HG02571 (cell line): ENCODE measurements around the gene COL3A1.

ENCODE experiments used
- ATAC-seq: cut with Tn5 transposase; IDR thresholded peaks from one replicate; pipeline ENCODE4 v1.9.1; 2021; ENCODE audit warnings: mild to moderate bottlenecking, moderate library complexity; ENCODE audit not compliant: unreplicated experiment

Gene COL3A1

GRCh38 chr2:188975497-188976102, 1.4 kb downstream of the COL3A1 start:
- ATAC-seq = no peak

DNA sequence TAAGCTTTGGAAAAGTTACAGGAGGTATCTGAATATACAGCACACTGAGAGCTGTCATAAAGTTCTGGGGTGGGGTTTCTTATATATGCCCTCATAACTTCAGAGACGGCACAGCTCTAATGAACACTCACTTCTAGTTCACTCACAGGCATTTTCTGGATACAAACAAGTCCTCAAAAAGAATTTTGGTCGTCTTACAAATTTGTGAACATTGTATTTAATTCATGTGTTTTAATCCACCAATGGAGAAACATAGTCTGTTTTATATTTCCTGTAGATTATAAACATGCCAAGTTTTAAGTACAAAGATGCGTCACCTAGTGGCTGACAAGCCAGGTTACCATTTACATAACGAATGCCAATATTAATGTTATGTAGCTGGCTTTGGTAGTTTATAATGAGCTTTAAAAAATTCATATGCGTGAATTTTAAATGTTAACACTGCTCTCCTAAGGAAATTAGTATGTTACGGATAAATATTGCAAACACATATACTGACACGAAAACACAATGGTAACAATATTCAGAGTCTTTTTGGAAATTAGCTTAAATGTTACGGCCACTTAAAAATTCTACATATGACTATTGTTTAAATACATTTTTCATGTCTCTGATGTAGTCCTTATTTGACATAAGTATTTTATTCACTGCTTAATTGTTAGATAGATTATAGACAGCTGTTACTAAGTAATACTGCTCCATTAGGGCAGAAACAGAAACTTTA, 2.5 kb downstream of the COL3A1 start:
- no peak for ATAC-seq

GRCh38 chr2:188977317-188977716, 3.1 kb downstream of the COL3A1 start:
- ATAC-seq = no peak

DNA sequence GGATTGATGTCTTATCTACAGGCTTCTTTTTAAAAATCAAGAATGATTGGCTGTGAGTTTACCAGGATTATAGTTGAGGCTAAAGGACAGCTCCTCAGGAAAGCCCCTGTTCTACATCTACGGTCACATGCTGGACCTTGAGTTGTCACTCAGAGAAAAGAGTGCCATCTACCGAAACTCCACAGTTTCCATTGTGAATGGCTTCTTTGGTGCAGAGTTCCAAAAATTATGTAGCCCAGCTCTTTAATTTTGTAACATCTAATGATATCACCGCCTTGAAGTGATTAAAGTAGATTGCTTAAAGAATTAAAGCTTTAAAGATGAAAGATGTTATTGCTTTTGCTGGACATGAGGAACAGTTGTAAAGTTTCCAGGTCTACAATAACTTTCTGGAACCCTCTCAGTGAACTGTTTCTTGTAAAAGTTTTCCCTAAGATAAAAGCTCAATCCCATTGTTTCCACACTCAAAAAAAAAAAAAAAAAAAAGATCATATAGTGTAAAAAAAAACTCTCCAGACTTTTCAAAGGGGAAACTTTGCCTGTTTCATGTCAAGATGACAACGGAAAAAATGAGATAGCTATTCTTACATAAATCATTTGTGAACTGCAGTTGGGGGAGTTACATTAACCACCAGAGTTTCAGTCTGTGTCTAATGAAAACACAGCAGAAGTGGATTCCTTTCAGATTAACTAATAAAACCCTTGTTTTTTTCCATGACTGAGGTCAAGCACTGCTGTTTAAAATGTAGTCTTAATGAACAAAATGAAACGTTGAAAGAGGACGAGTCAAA, 4.3 kb downstream of the COL3A1 start:
- ATAC-seq = peak; percentile 95

- peak; percentile 0 for ATAC-seq
Observed at GRCh38 chr2:188979187-188980114, 5.3 kb downstream of the COL3A1 start.

DNA sequence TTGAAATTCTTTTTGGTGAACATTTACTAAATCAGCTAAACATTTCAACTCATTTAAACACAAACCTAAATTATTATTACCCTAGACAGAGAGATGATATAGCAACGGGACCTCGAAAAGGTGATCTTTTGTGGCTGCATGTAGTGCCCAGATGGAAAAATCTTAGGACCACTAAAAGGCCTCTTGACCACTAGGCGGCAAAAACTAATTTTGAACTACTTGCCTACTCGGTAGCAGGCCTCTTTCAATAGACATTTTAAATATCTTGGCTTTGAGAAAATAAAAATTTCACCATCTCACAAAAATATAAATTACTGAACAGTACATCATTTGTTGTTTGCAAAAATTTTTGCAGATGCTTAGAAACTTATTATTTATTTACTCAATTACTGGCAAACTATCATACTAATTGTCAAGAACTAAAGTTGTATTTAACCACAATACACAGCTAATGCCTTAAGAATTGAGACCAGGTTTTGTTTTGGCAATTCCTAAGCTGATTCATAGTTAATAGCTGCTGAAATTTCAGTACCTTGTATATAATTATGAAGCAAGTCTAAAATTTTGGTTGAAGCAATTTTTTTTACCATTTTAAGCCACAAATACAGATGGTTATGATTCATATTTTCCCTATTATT, 9.4 kb downstream of the COL3A1 start:
- ATAC-seq = no peak

GRCh38 chr2:188984065-188984491, 9.9 kb downstream of the COL3A1 start:
- no peak for ATAC-seq

GRCh38 chr2:188984680-188985079, 10.5 kb downstream of the COL3A1 start:
- no peak for ATAC-seq

DNA sequence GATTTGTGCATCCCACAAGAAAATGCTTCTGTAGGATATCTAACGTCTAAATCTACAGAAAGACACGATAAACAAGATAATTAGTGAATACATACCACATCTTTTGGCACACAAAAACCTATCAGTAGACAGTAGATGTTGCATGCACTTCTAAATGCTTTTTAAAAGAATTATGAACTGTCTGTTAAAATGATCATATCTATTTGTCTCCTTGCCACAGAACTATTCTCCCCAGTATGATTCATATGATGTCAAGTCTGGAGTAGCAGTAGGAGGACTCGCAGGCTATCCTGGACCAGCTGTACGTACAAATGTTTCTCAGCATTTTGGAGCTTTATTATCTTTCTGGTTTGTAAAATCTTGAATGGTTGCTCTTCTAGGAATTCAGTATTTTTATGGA, 12.7 kb downstream of the COL3A1 start:
- ATAC-seq = no peak

- no peak for ATAC-seq
Observed at GRCh38 chr2:188993247-188993646, 19.1 kb downstream of the COL3A1 start.

DNA sequence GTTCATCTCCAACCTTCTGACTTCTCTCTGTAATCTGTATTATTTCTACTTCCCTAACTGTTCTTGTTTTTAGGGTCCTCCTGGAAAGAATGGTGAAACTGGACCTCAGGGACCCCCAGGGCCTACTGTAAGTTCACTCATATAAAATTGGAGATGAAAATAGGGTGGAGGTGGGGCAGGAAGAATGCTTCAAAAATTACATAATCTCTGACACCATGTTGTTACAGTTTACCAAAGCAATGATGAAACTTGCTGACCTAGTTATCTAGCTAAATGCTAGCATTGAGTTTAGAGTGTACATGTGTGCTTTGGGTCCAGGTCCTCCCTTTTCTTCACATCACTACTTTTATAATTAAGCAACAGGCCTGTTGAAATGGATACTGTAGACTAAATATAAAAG, 23.1 kb downstream of the COL3A1 start:
- ATAC-seq = no peak

DNA sequence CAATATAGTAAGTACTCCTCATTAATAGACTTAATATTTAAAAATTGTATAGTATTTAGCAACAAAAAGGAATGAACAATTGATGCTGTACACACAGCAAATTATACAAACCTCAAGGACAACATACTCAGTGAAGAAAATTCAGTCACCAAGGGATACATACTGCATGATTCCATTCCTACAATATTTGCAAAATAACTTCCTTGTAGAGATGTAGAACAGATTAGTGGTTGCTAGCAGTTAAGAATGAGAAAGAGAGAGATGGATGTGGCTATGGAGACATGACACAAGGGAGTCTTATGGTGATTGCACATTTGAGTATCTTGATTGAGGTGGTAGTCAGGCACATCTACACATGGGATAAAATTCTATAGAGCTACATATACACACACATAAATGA, 26.0 kb downstream of the COL3A1 start:
- ATAC-seq = no peak

DNA sequence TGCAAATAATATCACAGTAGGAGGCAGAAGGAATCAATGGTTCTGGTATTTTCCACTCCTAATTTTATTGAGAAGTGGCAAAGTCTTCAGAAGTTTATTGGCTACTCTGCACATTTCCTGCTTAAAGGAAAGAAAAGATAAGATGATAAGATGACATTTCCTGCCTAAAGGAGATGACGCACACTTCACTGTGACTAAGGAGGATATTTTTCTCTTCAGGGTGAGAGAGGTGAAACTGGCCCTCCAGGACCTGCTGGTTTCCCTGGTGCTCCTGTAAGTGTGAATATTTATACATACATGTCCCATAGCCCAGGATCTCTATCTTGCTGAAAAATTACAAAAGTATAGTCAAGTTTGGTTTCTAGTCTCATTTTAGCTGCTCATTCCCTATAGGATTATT, 27.9 kb downstream of the COL3A1 start:
- ATAC-seq = no peak

- ATAC-seq = no peak
Observed at GRCh38 chr2:189008555-189009262, 34.5 kb downstream of the COL3A1 start.

- ATAC-seq = no peak
Observed at GRCh38 chr2:189010536-189010935, 36.4 kb downstream of the COL3A1 start.

GRCh38 chr2:189012351-189012750, 38.2 kb downstream of the COL3A1 start:
- ATAC-seq = no peak

- ATAC-seq = no peak
Observed at GRCh38 chr2:189013031-189013430, 38.9 kb downstream of the COL3A1 start.

DNA sequence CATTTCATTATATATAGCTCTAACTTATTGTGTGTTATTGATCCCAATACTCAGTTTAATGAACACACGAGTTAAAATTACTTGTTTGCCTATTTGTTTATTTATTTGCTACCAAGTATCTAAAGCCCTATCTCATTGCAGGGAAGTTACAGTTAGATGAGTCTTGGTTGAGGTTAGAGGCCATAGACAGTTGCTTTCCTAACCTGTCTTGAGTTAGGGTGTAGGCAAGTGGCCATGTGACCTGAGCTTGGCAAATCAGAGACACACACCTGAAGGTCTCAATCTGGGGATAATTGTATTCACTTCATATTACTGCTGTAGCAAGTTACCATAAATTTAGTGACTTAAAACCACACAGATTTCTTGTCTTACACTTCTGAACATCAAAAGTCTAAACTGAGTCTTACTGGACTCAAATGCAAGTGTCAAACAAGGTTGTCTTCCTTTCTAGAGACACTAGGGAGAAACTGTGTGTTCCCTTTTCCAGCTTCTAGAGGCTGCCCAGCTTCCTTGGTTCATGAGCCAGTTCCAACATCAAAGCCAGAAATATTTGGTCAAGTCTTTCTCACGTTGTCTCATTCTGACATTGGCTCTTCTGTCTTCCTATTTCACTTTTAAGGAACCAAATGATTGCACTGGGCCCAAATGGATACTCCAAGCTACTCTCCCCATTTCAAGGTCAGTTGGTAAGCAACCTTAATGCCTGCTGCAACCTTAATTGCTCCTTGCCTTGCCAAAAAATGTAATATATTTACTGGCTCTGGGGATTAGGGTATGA, 39.7 kb downstream of the COL3A1 start:
- ATAC-seq = no peak
